HepG2 (cell line): ENCODE results near the gene HOXA1.

ENCODE experiments used
- NFATC3 ChIP-seq: sonication (generic); formaldehyde crosslinking; IDR thresholded peaks from 2 replicates; pipeline ENCODE4 v1.5.1; 2020; ENCODE audit warnings: mild to moderate bottlenecking, missing genetic modification reagents
- PHF5A ChIP-seq: IDR thresholded peaks from one replicate; pipeline ENCODE4 v1.6.1; 2018; ENCODE audit warnings: low read depth, missing genetic modification reagents; ENCODE audit not compliant: unreplicated experiment
- POLR2A ChIP-seq, 2 experiments: IDR thresholded peaks; 2 replicates each; pipeline ENCODE4 v1.6.1; 2011; ENCODE audit warnings: low read depth in 2 of 2, low read length in 2 of 2, mild to moderate bottlenecking in 1 of 2, moderate library complexity in 1 of 2; ENCODE audit not compliant: insufficient read depth in 1 of 2
- YEATS2 ChIP-seq: sonication (generic); formaldehyde crosslinking; IDR thresholded peaks from 2 replicates; pipeline ENCODE4 v1.4.0; 2020; ENCODE audit warnings: missing genetic modification reagents, borderline replicate concordance
- TF ChIP-seq, protein P1 (sequence below): sonication (generic); formaldehyde crosslinking; IDR thresholded peaks from 2 replicates; pipeline ENCODE4 v1.8.1; 2022; ENCODE audit warnings: low read depth, mild to moderate bottlenecking, missing genetic modification reagents

DNA sequence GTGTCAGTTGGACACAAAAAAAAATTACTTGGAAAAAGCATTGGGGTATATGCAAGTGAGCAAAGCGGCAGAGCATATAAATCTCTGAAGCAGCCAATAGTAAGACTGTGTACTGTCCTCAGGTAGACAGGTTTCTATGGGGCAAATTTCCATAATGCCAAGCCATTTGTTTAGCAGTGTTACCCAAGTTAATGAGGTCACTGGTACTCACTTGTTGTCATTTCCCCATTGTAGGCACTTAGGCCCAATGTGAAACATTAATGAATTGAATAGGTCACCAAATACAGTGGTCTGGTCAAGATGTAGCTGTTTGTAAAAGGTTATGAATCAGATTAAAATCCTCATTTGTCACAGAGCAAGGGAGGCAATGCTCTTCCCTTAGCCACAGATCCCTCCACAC is 27.5 kb downstream of the HOXA1 start:
- TF ChIP-seq POLR2A (IDR thresholded peaks at IDR 0.05; ENCODE audit: insufficient read depth in 1 of 2, low read depth in 2 of 2, low read length in 2 of 2) (no peak), NFATC3 (CRISPR knock-in tag) (no peak), YEATS2 (CRISPR knock-in tag) (no peak), PHF5A (no peak)
- TF ChIP-seq, protein P1, sequence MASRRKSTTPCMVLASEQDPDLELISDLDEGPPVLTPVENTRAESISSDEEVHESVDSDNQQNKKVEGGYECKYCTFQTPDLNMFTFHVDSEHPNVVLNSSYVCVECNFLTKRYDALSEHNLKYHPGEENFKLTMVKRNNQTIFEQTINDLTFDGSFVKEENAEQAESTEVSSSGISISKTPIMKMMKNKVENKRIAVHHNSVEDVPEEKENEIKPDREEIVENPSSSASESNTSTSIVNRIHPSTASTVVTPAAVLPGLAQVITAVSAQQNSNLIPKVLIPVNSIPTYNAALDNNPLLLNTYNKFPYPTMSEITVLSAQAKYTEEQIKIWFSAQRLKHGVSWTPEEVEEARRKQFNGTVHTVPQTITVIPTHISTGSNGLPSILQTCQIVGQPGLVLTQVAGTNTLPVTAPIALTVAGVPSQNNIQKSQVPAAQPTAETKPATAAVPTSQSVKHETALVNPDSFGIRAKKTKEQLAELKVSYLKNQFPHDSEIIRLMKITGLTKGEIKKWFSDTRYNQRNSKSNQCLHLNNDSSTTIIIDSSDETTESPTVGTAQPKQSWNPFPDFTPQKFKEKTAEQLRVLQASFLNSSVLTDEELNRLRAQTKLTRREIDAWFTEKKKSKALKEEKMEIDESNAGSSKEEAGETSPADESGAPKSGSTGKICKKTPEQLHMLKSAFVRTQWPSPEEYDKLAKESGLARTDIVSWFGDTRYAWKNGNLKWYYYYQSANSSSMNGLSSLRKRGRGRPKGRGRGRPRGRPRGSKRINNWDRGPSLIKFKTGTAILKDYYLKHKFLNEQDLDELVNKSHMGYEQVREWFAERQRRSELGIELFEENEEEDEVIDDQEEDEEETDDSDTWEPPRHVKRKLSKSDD (CRISPR knock-in tag), result no peak
